GM18502 (cell line): ENCODE measurements around the gene RNASE4.
"Not testable (repeated sequence)": the region's sequence is repeated elsewhere in the genome, so short reads cannot be mapped to it uniquely, and the experiment has no call there.

ENCODE experiments used
- ATAC-seq: cut with Tn5 transposase; IDR thresholded peaks from one replicate; pipeline ENCODE4 v1.9.1; 2021; ENCODE audit warnings: mild to moderate bottlenecking; ENCODE audit not compliant: unreplicated experiment, poor library complexity

The RNASE4 gene

GRCh38 chr14:20683891-20684661 is at the start of gene RNASE4:
Gene RNASE4, plus strand, starts transcription at chr14:20684560. Its CDS starts 14,812 bp downstream, at chr14:20699372.
- ATAC-seq, result peak; percentile 29

DNA sequence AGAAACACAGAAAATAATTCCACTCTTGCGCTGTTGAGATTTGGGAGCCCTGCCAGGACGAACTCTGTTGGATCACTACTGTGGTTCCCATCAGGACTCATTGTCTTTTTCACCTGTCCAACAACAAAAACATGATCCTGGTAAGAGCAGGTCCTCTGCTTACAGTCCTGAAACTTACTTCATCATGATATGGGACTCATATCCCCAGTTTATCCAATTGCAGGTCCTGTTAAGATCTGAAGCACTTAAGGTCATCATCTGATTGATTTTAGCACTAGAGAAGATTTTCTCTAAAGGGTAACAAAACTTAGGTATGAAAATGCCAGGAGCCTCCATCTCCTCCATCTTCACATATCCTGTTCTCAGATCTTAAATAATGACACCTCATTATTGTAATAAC is 42.8 kb upstream of the RNASE4 start, which contains the start of gene OR6S1:
Gene OR6S1 (minus strand): TSS at position 101 of the 400 bp plus-strand sequence. CDS start 0 bp downstream, at position 101.
- ATAC-seq, result no peak

- no peak for ATAC-seq
These were observed 42.2 kb upstream of the RNASE4 start for GRCh38 chr14:20642182-20642581.

DNA sequence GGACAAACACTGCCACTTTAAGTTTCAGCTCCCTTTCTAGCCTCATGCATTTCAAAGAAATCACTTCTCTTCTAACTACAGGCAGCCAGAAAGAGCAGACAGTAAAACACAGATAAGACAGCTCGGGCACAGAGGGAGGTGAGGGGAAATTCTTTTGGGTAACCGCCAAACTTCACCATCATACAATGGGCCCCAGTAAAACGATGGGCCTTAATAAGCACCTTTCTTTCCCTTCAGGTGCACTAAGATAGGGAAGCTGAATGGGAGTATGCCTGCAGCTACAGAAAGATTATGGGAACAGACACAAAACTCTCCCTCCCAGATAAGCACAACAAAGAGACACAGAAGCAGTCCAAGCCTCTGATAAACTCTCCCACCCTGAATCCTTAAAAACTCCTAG is 41.6 kb upstream of the RNASE4 start:
- ATAC-seq, result not testable (repeated sequence)

GRCh38 chr14:20644520-20644919 is 39.8 kb upstream of the RNASE4 start:
- no peak for ATAC-seq

DNA sequence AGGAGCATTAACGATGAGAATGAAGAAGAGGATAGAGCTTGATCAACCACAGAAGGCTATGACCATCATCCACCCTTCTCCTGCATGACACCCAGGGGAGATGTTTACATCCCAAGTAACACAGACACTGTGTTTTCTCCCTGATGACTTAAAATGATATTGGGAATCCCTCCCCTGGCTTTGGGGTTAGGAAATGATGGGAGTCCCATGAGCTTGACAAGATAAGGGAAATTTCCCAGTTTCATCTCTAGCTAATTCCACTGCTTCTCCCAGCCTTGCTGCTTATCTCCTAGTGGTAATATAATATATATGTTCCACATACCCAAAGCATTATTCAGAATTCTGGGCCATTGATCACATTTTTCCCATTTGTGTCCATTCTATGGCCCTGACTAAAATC is 38.9 kb upstream of the RNASE4 start:
- ATAC-seq, result no peak

DNA sequence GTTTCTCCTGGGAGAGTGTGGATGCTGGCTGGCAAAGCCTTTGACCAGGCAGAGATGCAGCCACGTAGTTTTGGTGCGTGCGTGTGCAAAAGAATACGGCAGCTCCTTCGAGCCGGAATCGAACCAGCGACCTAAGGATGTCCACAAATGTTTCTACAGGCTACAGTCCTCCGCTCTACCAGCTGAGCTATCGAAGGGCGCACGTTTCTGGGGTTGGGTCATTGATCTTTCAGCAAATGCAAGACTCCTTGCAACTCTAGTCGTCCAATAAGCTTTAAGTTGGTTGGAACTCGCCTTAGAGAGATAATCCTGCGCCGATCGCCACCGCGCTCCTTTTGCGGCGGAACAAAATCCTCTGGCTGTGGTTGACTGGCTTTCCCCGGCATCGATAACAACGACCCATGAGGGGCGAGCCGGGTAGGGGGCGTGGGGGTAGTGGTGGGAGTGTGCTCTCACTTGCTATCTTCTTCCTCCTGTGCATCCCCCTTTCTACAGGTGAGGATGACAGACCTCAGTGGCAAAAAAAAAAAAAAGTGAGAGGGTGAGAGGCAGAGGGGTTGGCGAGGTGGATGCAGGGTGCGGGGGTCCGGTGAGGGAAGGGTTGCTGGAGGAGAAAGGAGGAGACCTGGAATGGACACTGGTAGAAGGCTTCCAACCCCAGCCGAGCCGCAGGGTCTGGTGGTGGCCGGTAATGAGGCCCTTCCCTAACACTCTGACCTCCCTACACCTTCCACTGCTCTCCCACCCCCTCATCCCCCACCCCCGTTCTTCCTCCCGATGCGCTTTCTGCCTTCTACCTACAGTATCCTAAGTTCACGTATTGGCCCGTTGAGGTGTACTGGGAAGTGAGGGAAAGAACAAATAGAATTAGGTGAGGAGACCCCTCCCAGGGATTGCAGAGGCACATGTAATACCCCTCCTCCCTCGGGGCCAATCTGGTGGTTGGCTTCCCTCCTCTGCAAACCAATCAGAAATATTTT is 31.1 kb upstream of the RNASE4 start:
- peak; percentile 52 for ATAC-seq

DNA sequence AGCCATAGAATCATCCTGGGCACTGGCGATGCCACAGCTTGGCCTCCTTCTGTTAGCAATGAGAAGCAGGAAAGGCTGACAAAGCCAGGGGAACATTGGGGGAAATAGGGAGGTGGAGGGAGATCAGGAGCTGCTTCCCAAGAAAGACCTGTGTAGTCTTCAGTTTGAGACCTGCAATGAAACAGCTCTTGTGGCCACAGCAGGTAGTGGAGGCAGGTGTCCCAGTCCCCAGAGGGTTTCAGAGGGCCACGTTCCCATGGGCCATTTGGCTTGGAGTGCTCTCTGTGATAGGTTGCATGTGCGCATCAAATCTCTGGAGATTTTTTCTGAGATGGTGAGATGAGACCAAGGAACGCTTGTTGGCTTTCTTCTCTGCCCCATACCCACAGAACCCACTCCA is 28.5 kb upstream of the RNASE4 start:
- no peak for ATAC-seq

- ATAC-seq, result no peak
These were observed 28.1 kb upstream of the RNASE4 start for GRCh38 chr14:20656274-20656673.

DNA sequence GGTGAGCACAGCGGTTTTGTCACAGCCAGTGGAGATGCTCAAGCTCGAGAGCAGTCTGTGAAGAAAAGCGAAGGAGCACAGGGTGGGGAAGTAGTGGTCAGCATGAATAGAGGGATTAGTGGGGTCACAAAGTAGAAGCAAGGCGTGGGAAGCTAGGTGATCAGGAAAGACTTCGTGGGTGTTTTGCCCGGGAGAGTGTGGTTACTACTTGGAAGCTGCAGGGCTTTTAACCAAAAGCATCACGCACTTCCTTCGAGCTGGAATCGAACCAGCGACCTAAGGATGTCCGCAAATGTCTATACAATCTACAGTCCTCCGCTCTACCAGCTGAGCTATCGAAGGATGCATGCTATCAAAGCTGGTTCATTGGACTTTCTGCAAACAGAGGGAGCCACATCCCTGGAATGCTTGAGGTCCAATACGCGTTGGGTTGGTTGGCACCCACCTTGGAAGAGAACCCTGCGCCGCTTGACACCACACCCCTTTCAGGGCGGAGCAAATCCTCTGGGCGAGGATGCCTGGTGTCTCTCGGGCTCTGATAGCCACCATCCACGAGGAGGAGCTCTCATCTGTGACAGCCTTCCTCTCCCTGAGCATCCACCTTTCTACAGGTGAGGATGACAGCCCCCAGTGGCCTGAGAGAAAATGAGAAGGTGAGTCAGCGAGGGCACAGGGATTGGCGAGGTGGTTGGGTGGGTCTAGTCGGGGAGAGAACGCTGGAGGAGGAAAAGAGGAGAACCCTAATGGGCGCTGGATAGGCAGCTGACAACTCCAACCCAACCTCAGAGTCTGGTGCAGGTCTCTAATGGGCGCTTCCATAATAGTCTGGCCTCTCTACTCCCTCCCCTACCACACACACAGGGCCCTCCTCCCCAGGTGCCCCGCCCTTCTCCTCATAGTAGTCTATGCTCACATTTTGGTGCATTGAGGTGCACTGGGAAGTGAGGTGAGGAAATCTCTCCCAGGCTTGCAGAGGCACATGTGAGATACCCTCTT is 26.8 kb upstream of the RNASE4 start:
- no peak for ATAC-seq

DNA sequence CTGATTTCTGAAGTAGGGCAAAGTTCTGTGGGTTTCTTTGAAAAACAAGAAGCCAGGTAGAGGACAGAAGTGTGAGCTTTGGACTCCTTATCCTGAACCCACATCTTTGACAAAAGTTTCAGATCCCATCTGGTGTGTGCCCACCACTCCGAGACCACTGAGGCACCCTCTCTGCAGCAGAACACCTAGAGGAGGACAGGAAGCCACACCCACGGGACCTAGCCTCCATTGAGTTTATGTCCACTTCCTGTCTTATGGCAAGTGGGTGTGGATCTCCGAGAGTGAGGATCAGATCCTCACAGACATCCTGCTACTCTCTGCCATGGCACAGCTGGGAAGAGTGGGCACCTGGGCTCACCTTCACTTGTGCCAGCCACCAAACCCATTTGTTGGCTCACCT is 26.1 kb upstream of the RNASE4 start:
- ATAC-seq, result no peak

GRCh38 chr14:20659336-20659735 is 25.0 kb upstream of the RNASE4 start:
- ATAC-seq, result no peak

GRCh38 chr14:20659813-20660395 is 24.5 kb upstream of the RNASE4 start:
- no peak for ATAC-seq

DNA sequence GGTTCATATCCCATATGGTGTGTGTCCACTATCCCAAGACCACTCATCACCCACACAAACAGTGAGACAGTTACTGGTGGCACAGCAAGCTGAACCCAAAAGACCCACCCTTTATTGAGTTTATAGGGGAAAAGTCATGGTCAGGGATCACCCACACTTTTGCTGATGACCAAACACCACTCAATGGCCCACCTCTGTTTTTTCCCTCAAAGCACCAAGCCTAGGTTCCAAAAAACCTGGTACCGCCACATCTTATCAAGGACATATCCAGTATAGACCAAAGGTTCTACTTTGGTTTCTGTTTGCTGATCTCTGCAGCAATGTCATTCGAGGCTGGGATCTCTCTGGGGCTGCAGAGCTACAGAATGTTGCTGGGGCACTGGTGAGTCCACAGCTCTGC is 23.2 kb upstream of the RNASE4 start:
- ATAC-seq, result no peak

DNA sequence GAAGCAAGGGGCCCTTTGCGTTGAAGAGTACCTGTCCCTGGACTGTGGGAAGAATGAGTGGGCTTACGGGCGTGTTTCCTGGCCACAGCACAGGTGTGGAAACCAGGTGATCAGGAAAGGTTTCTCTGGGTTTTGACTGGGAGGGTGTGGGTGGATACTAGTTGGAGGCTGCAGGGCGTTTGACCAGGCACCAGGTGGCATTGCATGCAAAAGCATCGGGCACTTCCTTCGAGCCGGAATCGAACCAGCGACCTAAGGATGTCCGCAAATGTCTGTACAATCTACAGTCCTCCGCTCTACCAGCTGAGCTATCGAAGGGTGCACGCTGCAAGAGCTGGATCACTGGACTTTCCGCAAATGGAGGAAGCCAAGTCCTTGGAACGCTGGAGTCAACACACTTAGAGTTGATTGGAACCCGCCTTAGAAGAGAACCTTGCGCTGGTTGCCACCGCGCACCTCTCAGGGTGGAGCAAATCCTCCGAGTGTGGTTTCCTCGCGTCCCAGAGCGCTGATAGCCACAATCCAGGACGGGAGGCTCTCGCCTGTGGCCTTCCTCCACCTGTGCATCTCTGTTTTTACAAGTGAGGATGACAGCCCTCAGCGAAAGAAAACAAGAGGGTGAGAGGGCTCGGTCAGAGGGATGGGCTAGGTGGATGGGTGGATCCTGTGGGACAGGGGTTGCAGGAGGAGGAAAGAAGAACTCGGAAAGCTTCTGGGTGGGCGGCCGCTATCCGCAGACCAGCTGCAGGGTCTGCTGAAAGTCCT is 21.2 kb upstream of the RNASE4 start:
- peak; percentile 68 for ATAC-seq

DNA sequence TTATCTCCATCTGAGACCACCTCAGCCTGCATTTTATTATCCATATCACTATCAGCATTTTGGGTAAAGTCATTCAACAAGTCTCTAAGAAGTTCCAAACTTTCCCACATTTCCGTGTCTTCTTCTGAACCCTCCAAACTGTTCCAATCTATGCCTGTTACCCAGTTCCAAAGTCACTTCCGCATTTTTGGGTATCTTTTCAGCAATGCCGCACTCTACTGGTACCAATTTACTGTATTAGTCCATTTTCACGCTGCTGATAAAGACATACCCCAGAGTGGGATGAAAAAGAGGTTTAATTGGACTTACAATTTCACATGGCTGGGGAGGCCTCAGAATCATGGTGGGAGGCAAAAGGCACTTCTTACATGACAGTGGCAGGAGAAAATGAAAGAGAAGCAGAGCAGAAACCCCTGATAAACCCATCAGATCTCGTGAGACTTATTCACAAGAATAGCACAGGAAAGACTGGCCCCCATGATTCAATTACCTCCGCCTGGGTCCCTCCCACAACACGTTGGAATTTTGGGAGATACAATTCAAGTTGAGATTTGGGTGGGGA is 17.9 kb upstream of the RNASE4 start:
- not testable (repeated sequence) for ATAC-seq

DNA sequence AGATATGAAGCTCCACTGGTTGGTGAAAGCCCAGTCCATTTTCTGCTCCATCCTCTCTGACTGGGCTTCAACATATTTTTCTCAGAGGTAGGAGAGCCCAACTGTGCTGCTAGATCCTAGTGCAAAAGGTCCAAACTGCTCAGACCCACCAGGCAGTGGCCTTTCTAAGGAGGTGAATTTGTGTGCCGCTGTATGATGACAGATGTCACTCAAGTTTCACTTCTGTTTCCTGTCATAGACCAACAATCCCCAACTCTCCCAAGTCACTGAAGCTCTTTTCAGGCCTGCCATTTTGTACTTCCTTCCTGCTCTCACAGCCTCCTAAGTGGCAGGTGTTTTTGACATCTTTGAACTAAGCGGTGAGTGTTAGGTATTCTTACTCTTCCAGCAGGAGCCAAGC is 16.4 kb upstream of the RNASE4 start:
- peak; percentile 81 for ATAC-seq

- no peak for ATAC-seq
These were observed 15.4 kb upstream of the RNASE4 start for GRCh38 chr14:20668969-20669368.
